Measurements from ENCODE around the gene G2E3. TPM values are rescaled to one million over a fixed set of nuclear protein-coding genes. Genes with fewer than 3 reads are reported as not detected.
A peak's percentile ranks its signal among the peaks of the same experiment; 100 is the strongest.

Gene G2E3, protein sequence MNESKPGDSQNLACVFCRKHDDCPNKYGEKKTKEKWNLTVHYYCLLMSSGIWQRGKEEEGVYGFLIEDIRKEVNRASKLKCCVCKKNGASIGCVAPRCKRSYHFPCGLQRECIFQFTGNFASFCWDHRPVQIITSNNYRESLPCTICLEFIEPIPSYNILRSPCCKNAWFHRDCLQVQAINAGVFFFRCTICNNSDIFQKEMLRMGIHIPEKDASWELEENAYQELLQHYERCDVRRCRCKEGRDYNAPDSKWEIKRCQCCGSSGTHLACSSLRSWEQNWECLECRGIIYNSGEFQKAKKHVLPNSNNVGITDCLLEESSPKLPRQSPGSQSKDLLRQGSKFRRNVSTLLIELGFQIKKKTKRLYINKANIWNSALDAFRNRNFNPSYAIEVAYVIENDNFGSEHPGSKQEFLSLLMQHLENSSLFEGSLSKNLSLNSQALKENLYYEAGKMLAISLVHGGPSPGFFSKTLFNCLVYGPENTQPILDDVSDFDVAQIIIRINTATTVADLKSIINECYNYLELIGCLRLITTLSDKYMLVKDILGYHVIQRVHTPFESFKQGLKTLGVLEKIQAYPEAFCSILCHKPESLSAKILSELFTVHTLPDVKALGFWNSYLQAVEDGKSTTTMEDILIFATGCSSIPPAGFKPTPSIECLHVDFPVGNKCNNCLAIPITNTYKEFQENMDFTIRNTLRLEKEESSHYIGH
- 39.9 TPM for total RNA-seq

DNA sequence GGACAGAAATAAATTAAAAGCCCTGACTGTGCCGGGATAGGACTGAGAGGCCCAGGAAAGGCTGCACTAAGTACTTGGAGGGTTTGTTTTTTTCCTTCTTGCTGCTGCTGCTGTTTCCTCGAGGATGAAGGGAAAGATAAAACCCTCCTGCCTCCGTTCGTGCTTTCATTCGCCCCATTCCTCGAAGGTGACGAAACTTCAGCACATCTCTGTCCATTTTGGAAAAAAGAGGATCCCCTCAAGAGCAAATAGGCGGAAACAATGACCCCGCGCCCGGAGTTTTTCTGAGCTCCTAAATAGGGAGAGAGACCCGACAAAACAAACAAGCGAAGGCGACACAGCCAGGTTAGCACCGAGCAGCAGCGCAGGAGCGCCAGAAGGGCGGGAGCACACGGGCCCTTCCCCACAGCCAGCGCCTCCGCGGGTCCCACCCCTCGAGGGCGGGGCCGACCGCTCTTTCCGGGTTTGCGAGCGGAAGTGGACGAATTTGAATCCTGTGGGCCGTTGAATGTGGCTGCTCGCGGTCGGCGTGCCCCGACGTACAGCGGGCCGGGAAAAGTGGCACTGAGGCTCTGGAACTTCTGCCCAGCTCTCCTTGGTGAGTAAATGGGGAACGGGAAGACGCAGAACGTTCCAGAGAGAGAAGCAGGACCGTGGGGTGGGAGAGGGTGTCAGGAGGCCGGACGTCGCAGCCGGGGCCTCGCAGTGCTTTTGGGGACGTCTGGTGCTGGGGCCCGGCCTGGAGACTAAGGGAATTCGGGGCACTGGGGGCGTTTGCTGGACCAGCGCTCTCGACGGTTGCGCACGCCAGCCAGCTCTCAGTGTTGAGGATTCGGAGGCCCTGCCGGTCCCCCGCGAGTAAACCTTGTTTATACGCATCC is at the start of gene G2E3:
G2E3 (plus strand) TSS at position 484 of the 881 bp plus-strand sequence. CDS start 21,922 bp downstream, outside the sequence.
- Histone ChIP-seq H3K4me3 (ENCODE audit: low read length) (peak within 1 kb of the TSS; percentile 98), H3K4me1 (ENCODE audit: insufficient read depth, low read length) (peaks cover 18% of the 10 kb centered on the region), H3K27me3 (ENCODE audit: insufficient read depth, low read length) (no peaks in the 10 kb centered on the region), H3K9me3 (ENCODE audit: low read depth, low read length) (no peaks in the 10 kb centered on the region)

GRCh38 chr14:30517737-30518136 is 41.2 kb upstream of the G2E3 start:
- Histone ChIP-seq H3K9me3 (ENCODE audit: low read depth, low read length) (no peaks in the 10 kb centered on the region), H3K4me1 (ENCODE audit: insufficient read depth, low read length) (no peaks in the 10 kb centered on the region), H3K4me3 (ENCODE audit: low read length) (no peak overlapping the region), H3K27me3 (ENCODE audit: insufficient read depth, low read length) (no peaks in the 10 kb centered on the region)

DNA sequence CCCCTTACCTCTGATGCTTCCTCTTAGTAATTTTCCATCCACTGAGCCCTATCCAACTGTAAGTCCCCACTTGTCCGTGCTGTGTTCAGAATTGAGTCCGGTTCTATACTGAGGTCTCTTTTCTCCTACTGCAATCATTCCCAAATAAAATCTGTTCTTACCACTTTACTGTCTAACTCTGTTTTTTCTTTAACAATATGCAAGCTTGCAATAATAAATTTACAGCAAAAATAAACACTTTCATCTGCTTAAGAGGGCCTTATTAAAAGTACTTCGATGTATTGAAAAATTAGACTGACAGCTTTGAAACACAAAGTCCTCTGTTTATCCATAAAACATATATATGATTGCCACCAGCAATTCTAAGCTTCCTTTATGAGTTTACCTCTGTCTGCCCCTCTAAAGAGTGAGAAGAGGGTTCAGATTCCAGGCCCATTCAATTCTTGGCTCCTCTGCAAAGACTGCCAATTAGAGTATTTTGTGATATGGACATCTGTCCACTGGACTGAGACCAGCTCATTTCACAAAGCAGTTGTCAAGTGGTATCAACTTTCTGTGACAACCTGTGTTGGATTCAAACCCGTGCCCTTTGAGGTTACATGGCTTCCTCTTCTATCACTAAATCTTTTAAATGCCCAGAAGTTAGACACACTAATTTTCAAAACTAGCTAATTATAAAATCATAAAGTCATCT is 39.9 kb upstream of the G2E3 start:
- Histone ChIP-seq H3K4me3 (ENCODE audit: low read length) (no peak overlapping the region), H3K27me3 (ENCODE audit: insufficient read depth, low read length) (no peaks in the 10 kb centered on the region), H3K9me3 (ENCODE audit: low read depth, low read length) (no peaks in the 10 kb centered on the region), H3K4me1 (ENCODE audit: insufficient read depth, low read length) (no peaks in the 10 kb centered on the region)

GRCh38 chr14:30519961-30520360 is 39.0 kb upstream of the G2E3 start:
- H3K27me3 ChIP-seq (ENCODE audit: insufficient read depth, low read length), result no peaks in the 10 kb centered on the region
- H3K4me3 ChIP-seq (ENCODE audit: low read length), result no peak overlapping the region
- H3K4me1 ChIP-seq (ENCODE audit: insufficient read depth, low read length), result no peaks in the 10 kb centered on the region
- no peaks in the 10 kb centered on the region for H3K9me3 ChIP-seq (ENCODE audit: low read depth, low read length)

DNA sequence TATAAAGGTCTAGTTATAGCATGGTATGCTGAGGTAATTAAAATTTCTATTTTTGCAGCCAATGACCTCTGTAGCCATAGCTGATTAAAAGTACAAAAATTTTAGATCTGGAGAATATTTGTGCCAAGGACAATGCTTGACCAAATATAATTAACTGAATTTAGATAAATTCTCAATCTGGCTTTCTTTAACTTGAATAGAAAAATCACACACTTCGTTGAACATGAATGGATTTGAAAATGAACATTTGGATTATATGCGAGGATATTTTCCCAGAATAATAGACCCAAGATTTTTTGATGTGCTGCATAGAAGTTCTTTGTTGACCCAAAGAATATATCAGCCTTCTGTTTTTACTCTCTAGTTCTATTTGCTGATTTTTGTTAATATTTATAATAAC is 38.4 kb upstream of the G2E3 start:
- no peak overlapping the region for H3K4me3 ChIP-seq (ENCODE audit: low read length)
- no peaks in the 10 kb centered on the region for H3K9me3 ChIP-seq (ENCODE audit: low read depth, low read length)
- H3K4me1 ChIP-seq (ENCODE audit: insufficient read depth, low read length), result no peaks in the 10 kb centered on the region
- H3K27me3 ChIP-seq (ENCODE audit: insufficient read depth, low read length), result no peaks in the 10 kb centered on the region

DNA sequence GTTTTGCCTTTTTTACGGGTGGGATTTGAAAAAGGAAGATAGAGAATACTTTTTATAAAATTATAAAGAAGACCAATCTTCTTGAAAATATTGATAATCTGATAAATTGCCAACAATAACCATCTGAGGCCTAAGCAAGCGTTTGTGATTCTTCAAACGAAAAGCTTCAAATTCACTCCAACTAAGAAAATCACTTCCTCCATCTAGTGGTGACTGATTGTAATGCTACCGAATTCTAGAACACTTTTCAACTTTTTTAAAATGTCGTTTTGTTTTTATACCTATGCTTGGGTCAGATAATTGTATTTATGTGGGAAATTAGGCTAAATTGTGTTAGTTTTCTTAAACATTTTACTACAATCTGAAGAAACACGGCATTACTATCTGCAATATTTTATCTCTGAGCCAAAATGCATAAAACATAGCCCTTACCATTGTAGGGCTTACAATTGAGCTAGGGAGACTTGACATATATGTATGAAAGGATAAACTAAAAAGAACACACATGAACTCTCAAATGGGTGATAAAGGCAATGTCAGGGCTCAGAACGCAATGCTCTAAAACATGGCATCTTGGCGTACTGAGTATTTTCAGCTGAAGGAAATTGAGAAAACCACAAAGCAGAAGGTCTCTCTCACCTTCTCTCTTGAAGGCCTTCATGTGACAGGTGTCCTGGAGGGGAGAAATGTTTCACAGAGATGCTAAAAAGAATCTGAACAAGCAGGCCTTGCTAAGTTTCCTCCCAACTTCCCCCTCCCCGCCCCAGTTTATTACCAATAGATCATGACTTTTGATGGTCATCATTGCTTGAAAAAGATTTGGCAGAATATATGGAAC is 36.8 kb upstream of the G2E3 start:
- Histone ChIP-seq H3K9me3 (ENCODE audit: low read depth, low read length) (no peaks in the 10 kb centered on the region), H3K4me3 (ENCODE audit: low read length) (no peak overlapping the region), H3K27me3 (ENCODE audit: insufficient read depth, low read length) (no peaks in the 10 kb centered on the region), H3K4me1 (ENCODE audit: insufficient read depth, low read length) (no peaks in the 10 kb centered on the region)

GRCh38 chr14:30525833-30526232 is 33.1 kb upstream of the G2E3 start:
- H3K4me1 ChIP-seq (ENCODE audit: insufficient read depth, low read length), result no peaks in the 10 kb centered on the region
- H3K4me3 ChIP-seq (ENCODE audit: low read length), result no peak overlapping the region
- no peaks in the 10 kb centered on the region for H3K9me3 ChIP-seq (ENCODE audit: low read depth, low read length)
- no peaks in the 10 kb centered on the region for H3K27me3 ChIP-seq (ENCODE audit: insufficient read depth, low read length)

- H3K4me3 ChIP-seq (ENCODE audit: low read length), result no peak overlapping the region
- H3K9me3 ChIP-seq (ENCODE audit: low read depth, low read length), result no peaks in the 10 kb centered on the region
- no peaks in the 10 kb centered on the region for H3K27me3 ChIP-seq (ENCODE audit: insufficient read depth, low read length)
- H3K4me1 ChIP-seq (ENCODE audit: insufficient read depth, low read length), result no peaks in the 10 kb centered on the region
Measured at GRCh38 chr14:30527196-30527595, 31.8 kb upstream of the G2E3 start.

GRCh38 chr14:30528119-30528518 is 30.8 kb upstream of the G2E3 start:
- Histone ChIP-seq H3K9me3 (ENCODE audit: low read depth, low read length) (no peaks in the 10 kb centered on the region), H3K4me1 (ENCODE audit: insufficient read depth, low read length) (no peaks in the 10 kb centered on the region), H3K4me3 (ENCODE audit: low read length) (no peak overlapping the region), H3K27me3 (ENCODE audit: insufficient read depth, low read length) (no peaks in the 10 kb centered on the region)

DNA sequence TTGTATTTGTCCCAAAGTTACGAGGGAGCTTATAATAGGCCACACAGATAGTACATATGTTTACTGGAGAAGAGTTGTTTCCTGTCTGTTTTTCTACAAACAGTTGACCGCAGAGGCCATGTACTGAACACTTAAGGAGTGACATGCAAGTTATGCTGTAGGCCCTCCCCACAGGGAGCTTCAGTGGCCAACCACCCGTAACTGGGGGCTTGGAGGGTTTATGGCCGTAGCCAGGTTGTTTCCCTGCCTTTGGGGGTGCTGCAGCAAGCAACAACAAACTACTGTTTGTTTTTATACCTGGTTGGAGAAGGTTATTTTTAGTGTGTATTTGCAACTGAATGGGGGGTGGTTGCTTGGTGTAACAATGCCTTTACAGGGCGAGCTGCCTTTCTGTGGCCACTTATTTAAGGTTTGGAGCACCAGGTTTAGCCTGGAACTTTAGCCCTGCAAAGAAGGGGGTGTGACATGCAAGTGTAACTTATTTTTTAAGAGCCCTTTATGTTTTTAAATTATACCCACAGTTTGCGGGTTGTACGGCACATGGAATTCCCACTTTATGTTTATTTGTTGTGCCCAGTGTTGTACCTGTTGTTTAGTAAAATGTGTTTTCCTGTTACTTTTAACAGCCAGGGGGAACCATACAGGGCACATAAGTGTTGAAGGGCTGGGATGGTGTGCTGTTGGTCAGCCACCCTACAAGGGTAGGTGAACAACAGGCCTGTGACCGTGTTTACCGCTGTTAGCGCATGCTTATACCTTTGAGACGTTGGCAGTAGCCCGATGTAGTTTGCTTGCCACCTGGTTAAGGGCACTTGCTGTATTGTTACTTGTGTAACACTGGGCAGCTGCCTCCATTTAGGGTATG is 29.9 kb upstream of the G2E3 start:
- Histone ChIP-seq H3K9me3 (ENCODE audit: low read depth, low read length) (no peaks in the 10 kb centered on the region), H3K27me3 (ENCODE audit: insufficient read depth, low read length) (no peaks in the 10 kb centered on the region), H3K4me1 (ENCODE audit: insufficient read depth, low read length) (no peaks in the 10 kb centered on the region), H3K4me3 (ENCODE audit: low read length) (no peak overlapping the region)

- Histone ChIP-seq H3K4me3 (ENCODE audit: low read length) (no peak overlapping the region), H3K9me3 (ENCODE audit: low read depth, low read length) (no peaks in the 10 kb centered on the region), H3K4me1 (ENCODE audit: insufficient read depth, low read length) (no peaks in the 10 kb centered on the region)
Measured at GRCh38 chr14:30532264-30532663, 26.7 kb upstream of the G2E3 start.

DNA sequence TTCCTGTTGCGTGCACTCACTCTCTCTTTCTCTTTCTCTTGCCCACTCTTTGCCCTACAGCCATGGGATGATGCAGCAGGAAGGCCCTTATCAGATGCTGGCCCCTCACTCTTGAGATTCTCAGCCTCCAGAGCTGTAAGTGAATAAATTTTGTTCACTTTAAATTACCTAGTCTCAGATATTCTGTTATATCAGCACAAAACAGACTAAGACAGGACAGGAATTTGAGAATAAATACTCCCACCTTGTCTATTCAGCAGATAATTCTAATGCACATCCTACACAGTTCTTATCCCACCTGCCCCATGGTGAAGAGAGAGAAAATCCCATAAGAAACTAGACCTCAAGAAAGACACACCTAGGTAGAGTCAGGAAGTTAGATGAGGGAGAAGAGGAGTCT is 25.8 kb upstream of the G2E3 start:
- H3K9me3 ChIP-seq (ENCODE audit: low read depth, low read length), result no peaks in the 10 kb centered on the region
- no peaks in the 10 kb centered on the region for H3K4me1 ChIP-seq (ENCODE audit: insufficient read depth, low read length)
- no peak overlapping the region for H3K4me3 ChIP-seq (ENCODE audit: low read length)
- no peaks in the 10 kb centered on the region for H3K27me3 ChIP-seq (ENCODE audit: insufficient read depth, low read length)

More at GRCh38 chr14:30532264-30532663, 26.7 kb upstream of the G2E3 start:
- no peaks in the 10 kb centered on the region for H3K27me3 ChIP-seq (ENCODE audit: insufficient read depth, low read length)

GRCh38 chr14:30541318-30541717 is 17.6 kb upstream of the G2E3 start:
- Histone ChIP-seq H3K9me3 (ENCODE audit: low read depth, low read length) (no peaks in the 10 kb centered on the region), H3K4me3 (ENCODE audit: low read length) (no peak overlapping the region), H3K4me1 (ENCODE audit: insufficient read depth, low read length) (no peaks in the 10 kb centered on the region), H3K27me3 (ENCODE audit: insufficient read depth, low read length) (peaks cover 6% of the 10 kb centered on the region)
